AG04450 (cell line): Measurements from ENCODE around the gene CAPSL. TPM values are rescaled to one million over a fixed set of nuclear protein-coding genes. Genes with fewer than 3 reads are reported as not detected.

ENCODE experiments used
- CTCF ChIA-PET: fragments of 300-600, 350-600 bp; formaldehyde crosslinking; extraction: SDS; loops from one replicate; lab custom pipeline; 2022; ENCODE audit warnings: antibody characterized with exemption, inconsistent platforms; lab: Charles Lee
- POLR2A ChIA-PET: fragments of 350-600 bp; formaldehyde crosslinking; extraction: SDS; loops from one replicate; lab custom pipeline; 2021; ENCODE audit warnings: antibody characterized with exemption, inconsistent platforms; lab: Yijun Ruan, JAX
- DNase-seq: peaks from one replicate; pipeline ENCODE4 v3.0.0-alpha.2; 2011; ENCODE audit warnings: low read depth, low spot score
- H3K27ac ChIP-seq: one replicate; pipeline ENCODE4 v1.5.1; 2012; ENCODE audit warnings: low read depth, low read length, control low read depth
- H3K27me3 ChIP-seq: one replicate; pipeline ENCODE4 v1.6.0; 2012; ENCODE audit warnings: low read length; ENCODE audit not compliant: control insufficient read depth, insufficient read depth
- H3K4me3 ChIP-seq: 2 replicates; pipeline ENCODE4 v1.5.1; 2011; ENCODE audit warnings: mild to moderate bottlenecking, low read depth, low read length, control low read depth
- H3K9me3 ChIP-seq: 2 replicates; pipeline ENCODE4 v1.5.1; 2012; ENCODE audit warnings: low read length; ENCODE audit not compliant: control insufficient read depth, insufficient read depth
- CTCF ChIP-seq: IDR thresholded peaks from 2 replicates; pipeline ENCODE4 v1.5.1; 2011; ENCODE audit warnings: low read depth, low read length, control low read depth, inconsistent platforms
- polyA plus RNA-seq: library from polyadenylated mRNA; depleted of rRNA; stranded (reverse); fragments of >200 nt; gene quantifications from 2 replicates; pipeline ENCODE4 v1.2.3, GENCODE V29; 2011

CAPSL gene
- polyA plus RNA-seq, 1 experiment, result 0.09 TPM

DNA sequence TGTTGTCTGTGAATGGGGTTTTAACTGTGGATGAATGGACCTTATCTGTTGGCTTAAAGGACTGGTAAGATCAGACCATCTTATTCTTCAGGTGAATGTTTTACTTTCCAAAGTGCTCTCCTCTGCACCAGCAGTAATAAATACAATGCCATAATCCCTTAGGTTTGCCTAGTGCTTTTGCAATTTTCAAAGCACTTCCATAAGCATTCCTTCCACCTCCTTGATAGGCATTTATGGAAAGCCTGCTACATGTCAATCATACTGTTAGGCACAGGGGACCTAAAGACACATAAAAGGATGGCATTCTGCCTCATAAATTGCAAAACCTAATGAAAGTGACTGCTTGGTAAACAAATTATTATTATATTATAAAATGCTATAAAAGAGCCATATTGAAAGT is 60.3 kb downstream of the CAPSL start:
- ChIA-PET POLR2A (no interaction called here), CTCF (no interaction called here)
- Histone ChIP-seq H3K27ac (no peak overlapping the region), H3K9me3 (no peaks in the 10 kb centered on the region), H3K4me3 (no peak overlapping the region), H3K27me3 (no peaks in the 10 kb centered on the region)
- no peak for TF ChIP-seq CTCF
- DNase-seq, result no peak

DNA sequence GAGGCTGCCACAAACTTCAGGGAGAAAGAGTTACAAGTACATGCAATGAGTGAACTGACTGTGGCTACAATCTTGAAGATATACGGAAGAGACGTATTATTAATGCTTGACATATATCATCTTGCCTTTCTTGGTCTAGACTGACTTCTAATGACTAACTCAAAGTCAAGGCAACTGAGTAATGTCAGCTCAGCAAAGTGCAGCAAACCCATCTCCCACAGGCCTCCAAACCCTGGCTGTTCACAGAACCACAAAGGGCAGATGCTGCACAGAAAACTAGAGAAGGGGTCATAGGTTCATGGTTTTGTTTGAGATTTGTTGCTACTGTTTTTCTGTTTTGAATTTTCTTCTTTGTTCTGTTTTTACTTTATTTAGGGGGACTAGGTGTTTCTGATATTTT is 60.8 kb downstream of the CAPSL start:
- Histone ChIP-seq H3K27ac (no peak overlapping the region), H3K9me3 (no peaks in the 10 kb centered on the region), H3K4me3 (no peak overlapping the region), H3K27me3 (no peaks in the 10 kb centered on the region)
- ChIA-PET POLR2A (no interaction called here), CTCF (no interaction called here)
- TF ChIP-seq CTCF, result no peak
- no peak for DNase-seq

- Histone ChIP-seq H3K4me3 (no peak overlapping the region), H3K9me3 (no peaks in the 10 kb centered on the region), H3K27me3 (no peaks in the 10 kb centered on the region), H3K27ac (no peak overlapping the region)
- no peak for TF ChIP-seq CTCF
- CTCF ChIA-PET, result no interaction called here
- no peak for DNase-seq
- POLR2A ChIA-PET, result no interaction called here
Measured at GRCh38 chr5:35876922-35877321, 61.5 kb downstream of the CAPSL start.

DNA sequence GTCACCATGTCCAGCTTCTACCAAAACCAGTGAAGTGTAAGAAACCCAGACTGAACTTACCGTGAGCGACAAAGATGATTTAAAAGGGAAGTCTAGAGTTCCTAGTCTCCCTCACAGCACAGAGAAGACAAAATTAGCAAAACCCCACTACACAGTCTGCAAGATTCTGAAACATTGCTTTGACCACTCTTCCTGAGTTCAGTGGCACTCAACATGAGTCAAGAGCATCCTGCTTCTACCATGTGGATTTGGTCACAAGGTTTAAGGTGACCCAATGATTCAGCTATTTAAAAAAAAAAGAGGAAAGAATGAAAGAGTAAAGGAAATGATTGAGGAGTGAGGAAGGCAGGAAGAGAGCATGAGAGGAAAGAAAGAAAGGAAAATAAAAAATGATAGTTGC is 62.0 kb downstream of the CAPSL start:
- ChIA-PET POLR2A (no interaction called here), CTCF (interaction anchor here (0.6 kb wide), 1 partner anchor 50 kb away, joined by 3 read pairs; no protein-coding TSS in a partner anchor)
- no peak for TF ChIP-seq CTCF
- no peak for DNase-seq
- no peaks in the 10 kb centered on the region for H3K27me3 ChIP-seq
- H3K9me3 ChIP-seq, result no peaks in the 10 kb centered on the region
- no peak overlapping the region for H3K4me3 ChIP-seq
- H3K27ac ChIP-seq, result no peak overlapping the region

- Histone ChIP-seq H3K27me3 (no peaks in the 10 kb centered on the region), H3K27ac (no peak overlapping the region), H3K4me3 (no peak overlapping the region), H3K9me3 (no peaks in the 10 kb centered on the region)
- POLR2A ChIA-PET, result no interaction called here
- DNase-seq, result no peak
- CTCF ChIA-PET, result no interaction called here
- TF ChIP-seq CTCF, result no peak
Measured at GRCh38 chr5:35870605-35871004, 67.8 kb downstream of the CAPSL start.
